ENCODE data around the gene INAFM2. TPM values are rescaled to one million over a fixed set of nuclear protein-coding genes. Genes with fewer than 3 reads are reported as not detected.

Gene INAFM2
- total RNA-seq, 1 donor from 2014 or later = 11.5 TPM

DNA sequence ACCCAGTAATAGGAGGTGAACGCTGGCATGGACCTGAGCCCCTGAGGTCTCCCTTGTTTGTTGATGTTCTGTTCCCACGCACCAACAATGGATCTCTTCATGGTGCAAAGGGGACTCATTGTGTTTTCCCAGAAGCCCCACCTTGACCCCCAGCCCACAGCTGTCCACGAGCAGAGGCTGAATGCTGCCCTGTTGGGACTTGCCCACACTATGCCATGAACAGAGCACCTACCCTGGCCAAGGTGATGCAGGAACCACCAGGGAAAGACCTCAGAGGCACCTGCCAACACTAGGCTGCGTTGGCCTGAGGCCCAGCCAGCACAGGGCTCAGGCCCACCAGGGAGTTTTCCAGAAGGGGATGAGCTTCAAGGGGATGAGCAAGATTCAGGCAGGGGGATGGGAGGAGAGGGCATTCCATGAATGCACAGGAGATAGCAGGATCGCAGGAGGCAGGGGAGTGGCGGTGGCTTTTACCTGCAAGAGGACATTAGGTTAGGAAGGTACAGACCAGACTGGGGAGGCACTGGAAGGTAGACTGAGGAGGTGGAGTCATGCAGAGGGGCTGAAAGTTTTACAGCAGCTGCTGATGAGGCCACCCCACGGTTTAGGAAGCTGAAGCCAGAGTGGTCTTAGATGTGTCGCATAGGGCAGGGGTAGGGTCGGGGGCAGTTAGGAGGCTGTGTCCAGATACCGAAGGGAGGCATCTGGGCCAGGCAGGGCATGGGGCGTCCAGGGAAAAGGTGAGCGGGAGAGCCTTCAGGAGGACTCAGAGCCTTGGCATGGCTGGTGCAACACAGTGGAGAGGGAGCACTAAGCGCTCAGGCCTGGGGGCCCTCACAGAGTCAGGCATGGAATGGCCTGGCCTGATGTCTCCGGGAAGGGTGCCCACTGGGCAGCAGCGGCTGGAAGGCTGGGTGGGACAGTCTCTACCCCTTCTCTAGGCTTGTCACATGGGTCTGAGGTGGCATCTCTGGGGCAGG, 23.4 kb downstream of the INAFM2 start:
- Histone ChIP-seq H3K9ac (ENCODE audit: low read depth in 1 of 3, low read length in 3 of 3) (no peak overlapping the region), H3K9me3 (ENCODE audit: control insufficient read depth in 3 of 3, low read length in 3 of 3) (no peaks in the 10 kb centered on the region), H3K27ac (ENCODE audit: low read depth, low read length) (no peak overlapping the region)

DNA sequence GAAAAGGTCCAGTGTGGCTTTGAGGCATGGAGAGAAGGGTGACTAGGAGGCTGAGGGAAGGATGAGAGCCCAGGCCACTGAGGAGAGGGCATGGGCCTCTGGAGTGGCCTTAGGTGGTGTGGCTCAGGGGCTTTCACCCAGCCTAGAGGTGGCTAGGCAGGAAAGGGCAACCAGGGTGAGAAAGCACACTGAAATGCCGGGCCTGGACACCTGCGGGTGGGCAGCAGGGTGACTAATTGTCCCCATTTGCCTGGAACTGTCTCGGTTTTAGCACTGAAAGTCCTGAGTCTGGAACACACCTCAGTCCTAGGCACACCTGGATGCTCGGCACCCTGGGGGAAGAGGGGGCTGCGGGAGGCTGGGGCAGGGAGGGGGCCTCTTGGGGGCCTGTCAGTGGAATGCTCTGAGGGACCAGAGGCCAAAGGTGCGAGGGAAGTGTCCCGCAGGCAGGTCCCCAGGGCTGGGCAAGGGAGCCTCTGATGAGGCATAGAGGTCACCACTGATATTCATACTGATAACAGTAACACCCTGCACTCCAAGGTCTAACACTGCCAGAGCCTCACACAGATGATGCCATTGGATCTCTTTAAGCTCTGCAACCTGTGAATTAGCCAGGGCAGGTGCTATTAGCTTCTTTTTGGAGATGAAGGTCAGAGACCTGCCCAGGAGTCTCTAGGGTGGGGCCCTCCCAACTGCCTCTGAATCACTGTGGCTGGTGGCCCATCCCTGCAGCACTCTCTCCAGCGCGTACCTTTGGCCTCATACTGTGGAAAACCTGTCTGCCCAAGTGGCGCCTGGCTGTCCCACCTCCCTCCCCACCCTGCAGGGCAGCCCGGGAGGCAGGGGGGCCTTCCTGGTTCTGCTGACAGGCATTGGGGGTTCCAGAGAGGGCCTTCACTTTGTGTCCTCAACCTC, 24.3 kb downstream of the INAFM2 start:
- Histone ChIP-seq H3K4me1 (ENCODE audit: control insufficient read depth in 3 of 3, insufficient read depth in 3 of 3, low read length in 3 of 3) (peaks cover 14 to 27% (median 16%) of the 10 kb centered on the region in 3 donors), H3K27ac (ENCODE audit: low read depth, low read length) (no peak overlapping the region), H3K9ac (ENCODE audit: low read depth in 1 of 3, low read length in 3 of 3) (no peak overlapping the region), H3K4me3 (ENCODE audit: low read length in 3 of 3) (no peak overlapping the region), H3K27me3 (ENCODE audit: control insufficient read depth in 3 of 3, insufficient read depth in 3 of 3, low read length in 3 of 3) (no peaks in the 10 kb centered on the region), H3K9me3 (ENCODE audit: control insufficient read depth in 3 of 3, low read length in 3 of 3) (no peaks in the 10 kb centered on the region), H3K36me3 (ENCODE audit: control insufficient read depth in 3 of 3, insufficient read depth in 3 of 3, low read length in 3 of 3) (no peaks in the 10 kb centered on the region)

More for the DNA sequence above, 23.4 kb downstream of the INAFM2 start:
- Histone ChIP-seq H3K27me3 (ENCODE audit: control insufficient read depth in 3 of 3, insufficient read depth in 3 of 3, low read length in 3 of 3) (no peaks in the 10 kb centered on the region), H3K4me1 (ENCODE audit: control insufficient read depth in 3 of 3, insufficient read depth in 3 of 3, low read length in 3 of 3) (peaks cover 17 to 35% (median 21%) of the 10 kb centered on the region in 3 donors), H3K4me3 (ENCODE audit: low read length in 3 of 3) (no peak overlapping the region), H3K36me3 (ENCODE audit: control insufficient read depth in 3 of 3, insufficient read depth in 3 of 3, low read length in 3 of 3) (no peaks in the 10 kb centered on the region)

DNA sequence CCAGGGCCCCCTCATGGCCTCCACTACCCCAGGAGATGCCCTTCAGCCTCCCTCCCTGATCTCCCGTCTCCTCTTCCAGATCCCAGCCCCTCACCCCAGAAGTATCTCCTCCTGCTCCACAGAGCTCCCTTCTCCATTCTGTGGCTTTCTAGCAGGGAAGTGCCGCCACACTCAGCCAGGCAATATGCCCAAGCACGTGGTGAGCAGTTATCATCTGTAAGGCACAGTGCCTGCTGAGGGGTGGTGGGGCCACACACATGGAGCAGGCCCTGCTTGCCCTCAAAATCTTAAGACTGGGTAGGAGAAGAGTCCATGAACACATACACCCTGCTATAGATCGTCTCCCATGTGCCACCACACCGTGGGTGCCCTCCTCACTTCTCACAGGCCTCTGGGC, 25.0 kb downstream of the INAFM2 start:
- H3K36me3 ChIP-seq (ENCODE audit: control insufficient read depth in 3 of 3, insufficient read depth in 3 of 3, low read length in 3 of 3) = no peaks in the 10 kb centered on the region
- H3K4me3 ChIP-seq (ENCODE audit: low read length in 3 of 3) = no peak overlapping the region
- H3K4me1 ChIP-seq (ENCODE audit: control insufficient read depth in 3 of 3, insufficient read depth in 3 of 3, low read length in 3 of 3) = peaks cover 12 to 25% (median 14%) of the 10 kb centered on the region in 3 donors
- no peaks in the 10 kb centered on the region for H3K27me3 ChIP-seq (ENCODE audit: control insufficient read depth in 3 of 3, insufficient read depth in 3 of 3, low read length in 3 of 3)
- H3K9ac ChIP-seq (ENCODE audit: low read depth in 1 of 3, low read length in 3 of 3) = no peak overlapping the region
- no peaks in the 10 kb centered on the region for H3K9me3 ChIP-seq (ENCODE audit: control insufficient read depth in 3 of 3, low read length in 3 of 3)
- H3K27ac ChIP-seq (ENCODE audit: low read depth, low read length) = no peak overlapping the region

DNA sequence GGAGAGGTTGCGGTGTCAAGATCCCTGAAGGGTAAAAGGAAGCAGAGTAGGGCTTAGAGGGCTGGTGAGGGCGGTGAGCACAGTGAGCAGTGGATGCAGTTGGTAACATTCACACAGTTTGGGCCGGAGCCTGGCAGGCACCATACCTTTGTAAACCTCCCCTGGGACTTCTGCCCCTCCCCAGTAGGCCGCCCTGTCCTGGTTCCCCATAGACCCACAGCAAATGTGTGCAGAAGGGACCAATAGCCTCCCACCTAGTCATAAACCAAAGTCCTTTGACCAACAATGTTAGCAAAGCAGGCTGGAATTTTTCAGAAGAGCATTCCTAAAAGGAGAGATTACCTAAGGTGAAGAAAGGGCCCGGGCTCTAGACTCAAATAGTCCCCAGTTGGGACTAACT, 25.7 kb downstream of the INAFM2 start:
- no peaks in the 10 kb centered on the region for H3K9me3 ChIP-seq (ENCODE audit: control insufficient read depth in 3 of 3, low read length in 3 of 3)

DNA sequence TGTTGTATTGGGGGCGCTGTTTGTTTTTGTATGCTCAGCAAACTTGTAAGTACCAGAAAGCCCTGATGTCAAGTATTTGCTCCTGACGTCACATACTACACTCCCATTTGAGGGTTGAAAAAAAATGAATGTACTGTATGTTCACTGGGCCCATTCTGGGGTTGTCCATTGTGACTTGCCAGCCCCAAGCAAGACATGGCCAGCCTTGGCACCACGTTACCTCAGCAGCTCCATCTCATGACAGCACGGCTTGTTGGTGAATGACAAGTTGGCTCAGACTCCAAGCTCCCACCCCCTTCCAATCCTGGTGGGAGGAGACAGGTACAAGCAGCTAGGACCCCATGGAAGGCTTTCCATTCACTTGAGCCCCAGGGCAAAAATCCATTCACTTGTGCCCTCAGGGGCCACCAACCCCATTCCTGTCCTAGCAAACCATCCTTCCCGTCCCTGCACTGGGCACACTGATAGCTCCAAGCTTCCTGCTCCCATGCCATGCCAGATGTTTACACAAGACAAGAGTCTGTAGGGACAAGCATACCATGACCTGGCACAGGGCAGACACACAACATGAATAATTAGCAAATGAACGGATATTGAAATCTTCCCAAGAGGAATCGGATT, 28.9 kb downstream of the INAFM2 start:
- H3K4me3 ChIP-seq (ENCODE audit: low read length in 3 of 3) = no peak overlapping the region
- H3K36me3 ChIP-seq (ENCODE audit: control insufficient read depth in 3 of 3, insufficient read depth in 3 of 3, low read length in 3 of 3) = no peaks in the 10 kb centered on the region
- no peaks in the 10 kb centered on the region for H3K27me3 ChIP-seq (ENCODE audit: control insufficient read depth in 3 of 3, insufficient read depth in 3 of 3, low read length in 3 of 3)
- H3K27ac ChIP-seq (ENCODE audit: low read depth, low read length) = no peak overlapping the region
- H3K9me3 ChIP-seq (ENCODE audit: control insufficient read depth in 3 of 3, low read length in 3 of 3) = no peaks in the 10 kb centered on the region
- no peak overlapping the region for H3K9ac ChIP-seq (ENCODE audit: low read depth in 1 of 3, low read length in 3 of 3)
- H3K4me1 ChIP-seq (ENCODE audit: control insufficient read depth in 3 of 3, insufficient read depth in 3 of 3, low read length in 3 of 3) = peaks cover 17 to 20% (median 18%) of the 10 kb centered on the region in 3 donors

More for the DNA sequence above, 25.7 kb downstream of the INAFM2 start:
- Histone ChIP-seq H3K4me1 (ENCODE audit: control insufficient read depth in 3 of 3, insufficient read depth in 3 of 3, low read length in 3 of 3) (peaks cover 14 to 25% (median 16%) of the 10 kb centered on the region in 3 donors), H3K27me3 (ENCODE audit: control insufficient read depth in 3 of 3, insufficient read depth in 3 of 3, low read length in 3 of 3) (no peaks in the 10 kb centered on the region), H3K27ac (ENCODE audit: low read depth, low read length) (no peak overlapping the region), H3K36me3 (ENCODE audit: control insufficient read depth in 3 of 3, insufficient read depth in 3 of 3, low read length in 3 of 3) (no peaks in the 10 kb centered on the region), H3K4me3 (ENCODE audit: low read length in 3 of 3) (no peak overlapping the region), H3K9ac (ENCODE audit: low read depth in 1 of 3, low read length in 3 of 3) (no peak overlapping the region)

DNA sequence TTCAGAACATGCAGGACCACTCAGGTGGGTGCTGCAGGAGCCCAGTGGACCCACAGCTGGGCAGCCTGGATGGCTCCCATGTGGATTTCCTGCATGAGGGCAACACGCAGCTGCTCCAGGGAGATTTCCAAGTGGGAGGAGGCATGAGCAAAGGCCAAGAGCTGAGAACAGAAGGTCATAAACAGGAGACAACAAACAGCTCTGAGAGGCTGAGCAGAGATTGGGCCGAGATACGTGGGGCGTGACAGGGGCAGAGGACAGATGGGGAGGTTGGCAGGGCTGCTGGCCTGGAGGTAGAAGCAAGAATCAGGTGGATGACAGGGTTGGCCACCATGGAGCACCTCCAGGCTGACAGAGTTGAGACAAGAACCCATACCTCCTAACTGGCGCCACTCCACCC, 30.2 kb downstream of the INAFM2 start:
- Histone ChIP-seq H3K4me3 (ENCODE audit: low read length in 3 of 3) (no peak overlapping the region), H3K36me3 (ENCODE audit: control insufficient read depth in 3 of 3, insufficient read depth in 3 of 3, low read length in 3 of 3) (no peaks in the 10 kb centered on the region), H3K9me3 (ENCODE audit: control insufficient read depth in 3 of 3, low read length in 3 of 3) (no peaks in the 10 kb centered on the region), H3K4me1 (ENCODE audit: control insufficient read depth in 3 of 3, insufficient read depth in 3 of 3, low read length in 3 of 3) (peaks cover 26 to 30% (median 27%) of the 10 kb centered on the region in 3 donors), H3K9ac (ENCODE audit: low read depth in 1 of 3, low read length in 3 of 3) (no peak overlapping the region), H3K27me3 (ENCODE audit: control insufficient read depth in 3 of 3, insufficient read depth in 3 of 3, low read length in 3 of 3) (no peaks in the 10 kb centered on the region), H3K27ac (ENCODE audit: low read depth, low read length) (peak overlapping the region; percentile 30)

DNA sequence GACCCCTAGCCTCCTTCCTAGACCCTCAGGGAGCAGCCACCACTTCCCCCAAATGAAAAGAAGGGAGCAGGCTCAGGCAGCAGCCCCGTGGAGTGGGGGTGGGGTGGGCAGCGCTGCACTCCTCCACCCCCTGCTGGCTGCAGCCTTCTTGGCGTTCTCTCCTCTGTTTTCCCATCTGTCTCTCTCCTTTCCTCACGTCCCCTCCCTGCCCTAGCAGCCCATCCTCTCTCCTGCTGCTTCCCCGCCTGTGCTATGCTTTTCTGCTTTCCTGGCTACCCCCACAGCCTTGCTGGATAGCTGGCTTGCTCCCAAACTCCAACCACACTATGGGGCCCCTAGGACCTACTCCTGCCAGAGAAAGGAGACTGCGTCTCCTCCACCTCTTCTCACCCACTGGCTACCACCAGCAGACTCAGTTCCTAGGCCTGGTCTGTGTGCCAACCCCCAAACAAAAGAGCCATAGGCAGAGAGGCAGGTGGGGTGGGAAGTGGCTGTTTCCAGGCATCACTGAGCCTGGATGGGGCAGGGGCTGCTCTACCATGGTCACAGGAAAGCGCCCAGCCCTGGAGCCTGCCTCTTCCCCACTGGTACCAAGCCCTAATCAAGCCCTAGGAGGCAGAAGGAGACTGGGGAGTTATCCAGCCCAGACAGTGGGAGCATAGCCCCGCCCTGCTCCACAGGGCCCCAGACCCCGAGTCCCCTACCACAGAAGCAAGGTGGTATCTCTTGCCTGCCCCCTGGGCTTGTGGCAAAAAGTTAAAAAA, 31.1 kb downstream of the INAFM2 start:
- Histone ChIP-seq H3K4me1 (ENCODE audit: control insufficient read depth in 3 of 3, insufficient read depth in 3 of 3, low read length in 3 of 3) (peaks cover 29 to 35% (median 32%) of the 10 kb centered on the region in 3 donors), H3K27me3 (ENCODE audit: control insufficient read depth in 3 of 3, insufficient read depth in 3 of 3, low read length in 3 of 3) (no peaks in the 10 kb centered on the region), H3K9ac (ENCODE audit: low read depth in 1 of 3, low read length in 3 of 3) (peak overlapping the region in 1 of 3 donors; percentile 16), H3K9me3 (ENCODE audit: control insufficient read depth in 3 of 3, low read length in 3 of 3) (no peaks in the 10 kb centered on the region), H3K36me3 (ENCODE audit: control insufficient read depth in 3 of 3, insufficient read depth in 3 of 3, low read length in 3 of 3) (no peaks in the 10 kb centered on the region), H3K4me3 (ENCODE audit: low read length in 3 of 3) (no peak overlapping the region), H3K27ac (ENCODE audit: low read depth, low read length) (no peak overlapping the region)

DNA sequence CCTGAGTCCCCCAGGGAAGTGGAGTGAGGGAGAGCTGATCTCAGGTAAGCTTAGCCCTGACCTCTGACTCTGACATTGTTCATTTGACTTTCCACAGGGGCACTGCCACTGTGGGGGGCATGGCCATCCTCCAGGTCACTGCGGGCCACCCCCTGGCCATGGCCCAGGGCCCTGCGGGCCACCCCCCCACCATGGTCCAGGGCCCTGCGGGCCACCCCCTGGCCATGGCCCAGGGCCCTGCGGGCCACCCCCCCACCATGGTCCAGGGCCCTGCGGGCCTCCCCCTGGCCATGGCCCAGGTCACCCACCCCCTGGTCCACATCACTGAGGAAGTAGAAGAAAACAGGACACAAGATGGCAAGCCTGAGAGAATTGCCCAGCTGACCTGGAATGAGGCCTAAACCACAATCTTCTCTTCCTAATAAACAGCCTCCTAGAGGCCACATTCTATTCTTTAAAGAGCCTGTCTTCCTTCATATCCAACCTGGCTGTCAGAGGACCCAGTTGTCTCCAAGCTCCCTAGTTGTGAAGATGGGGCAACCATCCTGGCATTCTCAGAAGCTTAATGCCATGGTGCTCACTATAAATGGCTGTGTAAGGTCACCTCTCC, 32.6 kb downstream of the INAFM2 start:
- H3K4me3 ChIP-seq (ENCODE audit: low read length in 3 of 3) = no peak overlapping the region
- H3K36me3 ChIP-seq (ENCODE audit: control insufficient read depth in 3 of 3, insufficient read depth in 3 of 3, low read length in 3 of 3) = no peaks in the 10 kb centered on the region
- no peak overlapping the region for H3K27ac ChIP-seq (ENCODE audit: low read depth, low read length)
- H3K4me1 ChIP-seq (ENCODE audit: control insufficient read depth in 3 of 3, insufficient read depth in 3 of 3, low read length in 3 of 3) = peaks cover 29 to 35% (median 32%) of the 10 kb centered on the region in 3 donors
- H3K9me3 ChIP-seq (ENCODE audit: control insufficient read depth in 3 of 3, low read length in 3 of 3) = no peaks in the 10 kb centered on the region
- H3K27me3 ChIP-seq (ENCODE audit: control insufficient read depth in 3 of 3, insufficient read depth in 3 of 3, low read length in 3 of 3) = no peaks in the 10 kb centered on the region
- H3K9ac ChIP-seq (ENCODE audit: low read depth in 1 of 3, low read length in 3 of 3) = no peak overlapping the region

DNA sequence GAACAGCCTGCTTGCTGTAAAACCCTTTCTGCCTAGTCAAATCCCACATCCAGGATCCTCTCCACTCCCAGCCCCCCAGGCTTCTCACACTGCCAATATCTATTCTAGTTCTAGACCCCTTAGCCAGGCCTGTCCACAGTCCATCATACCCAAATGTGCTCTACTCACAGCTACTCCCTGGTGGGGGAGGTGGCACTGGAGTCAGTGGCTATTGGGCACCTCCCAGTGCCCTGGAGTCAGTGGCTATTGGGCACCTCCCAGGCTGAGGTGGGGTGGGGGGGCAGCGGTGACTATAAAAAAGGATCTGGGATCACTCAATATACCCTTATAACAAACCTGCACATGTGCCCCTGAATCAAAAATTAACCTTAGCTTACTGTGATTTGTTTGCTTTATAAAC, 33.8 kb downstream of the INAFM2 start:
- Histone ChIP-seq H3K36me3 (ENCODE audit: control insufficient read depth in 3 of 3, insufficient read depth in 3 of 3, low read length in 3 of 3) (no peaks in the 10 kb centered on the region), H3K4me3 (ENCODE audit: low read length in 3 of 3) (peak overlapping the region in 1 of 3 donors; percentile 76), H3K27ac (ENCODE audit: low read depth, low read length) (no peak overlapping the region), H3K4me1 (ENCODE audit: control insufficient read depth in 3 of 3, insufficient read depth in 3 of 3, low read length in 3 of 3) (peaks cover 29 to 35% (median 32%) of the 10 kb centered on the region in 3 donors), H3K9me3 (ENCODE audit: control insufficient read depth in 3 of 3, low read length in 3 of 3) (no peaks in the 10 kb centered on the region), H3K27me3 (ENCODE audit: control insufficient read depth in 3 of 3, insufficient read depth in 3 of 3, low read length in 3 of 3) (no peaks in the 10 kb centered on the region), H3K9ac (ENCODE audit: low read depth in 1 of 3, low read length in 3 of 3) (no peak overlapping the region)
